Heart left ventricle (tissue), 16 donors: ENCODE measurements around the gene TH. TPM values are rescaled to one million over a fixed set of nuclear protein-coding genes. Genes with fewer than 3 reads are reported as not detected.

Source experiments
- ATAC-seq, 4 donors: fragments of 200-7000 bp; cut with Tn5 transposase; one replicate each; pipeline ENCODE4 v1.9.1; 2020 to 2022; ENCODE audit warnings: moderate library complexity in 4 of 4, mild to moderate bottlenecking in 3 of 4, moderate number of reproducible peaks in 1 of 4
- DNase-seq, 5 donors: peaks; one replicate each; pipeline ENCODE4 v3.0.0-alpha.2; 2020
- H3K27ac ChIP-seq, 12 donors: fragments of 200-600 bp; sonication (generic) in 4 of 12; one replicate each; pipeline versions ENCODE4 v1.5.0 to v1.8.0; 2016 to 2022; ENCODE audit warnings: mild to moderate bottlenecking in 2 of 12
- H3K27me3 ChIP-seq, 9 donors: fragments of 200-600 bp; sonication (generic) in 2 of 9; one replicate each; pipeline versions ENCODE4 v1.5.1 to v1.8.0; 2016 to 2022; ENCODE audit warnings: mild to moderate bottlenecking in 3 of 9
- H3K36me3 ChIP-seq, 9 donors: fragments of 200-600 bp; sonication (generic) in 2 of 9; one replicate each; pipeline versions ENCODE4 v1.5.0 to v1.8.0; 2018 to 2022; ENCODE audit warnings: mild to moderate bottlenecking in 2 of 9
- H3K4me1 ChIP-seq, 12 donors: fragments of 200-600 bp; sonication (generic) in 4 of 12; one replicate each; pipeline versions ENCODE4 v1.5.0 to v1.8.0; 2016 to 2022; ENCODE audit warnings: mild to moderate bottlenecking in 3 of 12
- H3K4me3 ChIP-seq, 12 donors: fragments of 200-600 bp; sonication (generic) in 4 of 12; one replicate each; pipeline versions ENCODE4 v1.5.0 to v1.8.0; 2017 to 2022; ENCODE audit warnings: mild to moderate bottlenecking in 9 of 12, moderate library complexity in 4 of 12
- H3K9me3 ChIP-seq, 12 donors: fragments of 200-600 bp; sonication (generic) in 4 of 12; one replicate each; pipeline versions ENCODE4 v1.5.0 to v1.8.0; 2016 to 2022; ENCODE audit warnings: mild to moderate bottlenecking in 1 of 12
- CTCF ChIP-seq, 12 donors: fragments of 200-600 bp; sonication (generic) in 4 of 12; IDR thresholded peaks; one replicate each; pipeline versions ENCODE4 v1.5.0 to v1.8.0; 2018 to 2022; ENCODE audit warnings: antibody characterized with exemption in 12 of 12, mild to moderate bottlenecking in 5 of 12
- POLR2A ChIP-seq, 2 donors: fragments of 450-650 bp; IDR thresholded peaks; one replicate each; pipeline ENCODE4 v1.6.1; 2017; ENCODE audit warnings: antibody characterized with exemption in 2 of 2, mild to moderate bottlenecking in 2 of 2, moderate library complexity in 2 of 2
- WGBS, 4 donors: extraction: QIAGEN DNeasy Blood & Tissue Kit in 2 of 4; methylation state at CpG; one replicate each; pipeline versions ENCODE4 v1.1.5 to v1.1.7; 2013 to 2018; 5-methylcytosine and 5-hydroxymethylcytosine counted together
- intact Hi-C, 10 donors: fragments of 100-400 bp; cut with DNase I; formaldehyde crosslinking; loops; one replicate each; pipeline versions ENCODE4 v1.11.1 to v1.14.2; 2022
- polyA plus RNA-seq, 2 donors: library from polyadenylated mRNA; stranded (reverse); fragments of 200-250 nt; gene quantifications; one replicate each; pipeline ENCODE4 v1.2.3, GENCODE V29; 2013
- total RNA-seq, 9 donors: library from RNA; depleted of rRNA in 2 of 9; stranded (reverse); fragments of >200 nt in 2 of 9; fragmentation: NEBNext Ultra II Directional in 3 of 9; extraction: Animal tissue kit (Norgen Biotek cat#: 25700) in 3 of 9; gene quantifications; one replicate each; pipeline versions ENCODE4 v1.1.0 to v1.2.4, GENCODE V29; 2016 to 2023
- donor health status: ischemic (EF 13 %, LVEDD 7.1; RV severe dilation, severe dysfunction).
- donor health status: healthy with polysubstance abuse.
- donor health status: DM: no; HTN: yes; CAD: no.
- donor health status: DM: no; HTN: no; CAD: no.
- donor health status: ischemic (EF 25% LVEDD 6.9; RV normal size, moderate dysfunction).
- donor health status: ischemic (EF 25% LVEDD 5.7; RV mildly dilated, moderate dysfunction).
- donor health status: healthy.
- donor health status: DM: yes; HTN: yes; CAD: no.
- donor health status: ischemic (EF 35%, LVEDD 5.7; RV mildly dilated, moderate dysfunction).
- donor health status: nonischemic (EF 11% LVEDD 7.7; RV severe dilation, severe dysfunction).
- donor health status: DM: yes; HTN: yes; CAD: no.
- donor health status: PGD.
- donor health status: ischemic (EF 29% LVEDD 5.4; RV normal size, mild dysfunction).
- donor health status: nonischemic (EF 23%, LVEDD 6.1; RV moderate dilation, normal function).

Gene TH
- total and polyA plus RNA-seq, 11 donors: 0.08 TPM; not detected in 10

GRCh38 chr11:2215230-2215560 is 43.6 kb upstream of the TH start:
- no peak overlapping the region for H3K27ac ChIP-seq
- DNase-seq (no peak), ATAC-seq (no peak)
- no peaks in the 10 kb centered on the region for H3K36me3 ChIP-seq
- no peak overlapping the region for H3K4me3 ChIP-seq
- peaks cover 0 to 15% (median 0%) of the 10 kb centered on the region in 9 donors for H3K27me3 ChIP-seq
- intact Hi-C loops: no loop called here
- no peaks in the 10 kb centered on the region for H3K9me3 ChIP-seq
- WGBS, 4 donors: 82 to 93% (median 86%) methylated on average over 4 to 5 of the region's 5 CpGs
- TF ChIP-seq POLR2A (IDR thresholded peaks at IDR 0.05) (no peak), CTCF (IDR thresholded peaks at IDR 0.05) (no peak)
- H3K4me1 ChIP-seq: no peaks in the 10 kb centered on the region

DNA sequence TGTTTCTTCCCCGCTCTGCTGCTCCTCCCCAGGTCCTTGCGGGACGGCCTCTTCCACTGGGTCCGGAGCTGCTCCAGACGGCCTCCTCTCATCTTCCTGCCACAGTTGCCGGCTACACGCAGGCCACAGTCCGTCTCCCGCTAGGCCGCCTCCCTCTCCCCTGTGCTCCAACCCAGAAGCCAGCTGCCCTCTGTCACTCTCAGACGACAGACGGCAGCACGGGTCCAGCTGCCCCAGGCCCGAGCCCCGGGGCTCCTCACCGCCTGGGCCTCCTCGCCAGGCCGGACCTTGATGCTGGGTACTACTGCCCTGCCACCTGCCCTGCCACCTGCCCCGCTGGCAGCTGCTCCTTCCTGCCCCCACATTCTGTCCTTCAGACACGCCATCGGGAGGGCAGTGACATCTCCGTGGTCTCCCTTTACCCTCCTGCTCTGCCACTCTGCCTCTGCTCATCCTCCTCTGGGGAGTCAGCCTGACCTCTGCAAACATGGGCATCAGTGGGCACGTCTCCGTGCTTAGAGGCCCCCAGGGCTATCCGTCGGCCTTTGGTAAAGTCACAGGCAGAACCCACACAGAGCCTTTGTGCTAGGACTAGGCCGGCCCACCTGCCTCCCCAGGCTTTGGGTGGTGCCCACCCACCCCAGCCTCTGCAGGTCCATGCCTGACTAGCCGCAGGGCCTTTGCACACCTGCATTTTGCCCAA is 43.1 kb upstream of the TH start:
- no peak for TF ChIP-seq CTCF (IDR thresholded peaks at IDR 0.05)
- TF ChIP-seq POLR2A (IDR thresholded peaks at IDR 0.05): no peak
- no peaks in the 10 kb centered on the region for H3K9me3 ChIP-seq
- peaks cover 0 to 21% (median 0%) of the 10 kb centered on the region in 9 donors for H3K27me3 ChIP-seq
- peak in 3 of 5 donors; percentile 14 to 38 (median 22) for DNase-seq
- no peaks in the 10 kb centered on the region for H3K36me3 ChIP-seq
- H3K4me3 ChIP-seq: no peak overlapping the region
- intact Hi-C loops: no loop called here
- no peaks in the 10 kb centered on the region for H3K4me1 ChIP-seq
- H3K27ac ChIP-seq: no peak overlapping the region
- no peak for ATAC-seq
- WGBS, 4 donors: 73 to 82% (median 75%) methylated on average over 28 of the region's 28 CpGs

DNA sequence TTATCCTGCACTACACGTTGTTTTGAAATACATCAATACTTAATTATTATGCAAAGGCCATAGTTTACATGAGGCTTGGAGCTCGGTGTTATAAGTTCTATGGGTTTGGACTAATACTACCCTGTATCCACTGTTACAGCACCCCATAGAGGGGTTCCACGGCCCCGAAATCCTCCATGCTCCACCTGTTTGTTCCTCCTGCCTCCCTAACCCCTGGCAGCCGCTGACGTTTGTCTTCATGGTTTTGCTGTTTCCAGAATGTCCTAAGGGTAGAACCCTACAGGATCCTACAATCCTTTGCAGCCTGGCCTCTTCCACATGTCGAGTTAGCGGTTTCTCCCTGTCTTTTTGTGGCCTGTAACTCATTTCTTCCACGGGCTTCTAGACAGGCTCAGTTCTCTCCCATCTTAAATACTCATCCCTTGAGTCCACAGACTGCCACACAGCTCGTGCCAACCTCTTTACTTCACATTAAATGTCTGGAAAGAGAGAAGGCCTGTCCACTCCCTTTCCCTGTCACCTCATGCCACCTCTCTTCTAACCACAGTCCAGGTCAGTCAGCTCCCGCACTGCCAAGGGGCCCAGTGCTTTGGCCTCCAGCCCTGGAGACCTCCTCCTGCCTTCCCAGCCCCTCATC is 42.4 kb upstream of the TH start:
- Histone ChIP-seq H3K9me3 (no peaks in the 10 kb centered on the region), H3K36me3 (no peaks in the 10 kb centered on the region), H3K4me3 (no peak overlapping the region), H3K27me3 (peaks cover 0 to 21% (median 0%) of the 10 kb centered on the region in 9 donors), H3K4me1 (no peaks in the 10 kb centered on the region), H3K27ac (no peak overlapping the region)
- DNase-seq: peak in 2 of 5 donors; percentile 9 to 21
- TF ChIP-seq POLR2A (IDR thresholded peaks at IDR 0.05): no peak
- TF ChIP-seq CTCF (IDR thresholded peaks at IDR 0.05): no peak
- no peak for ATAC-seq
- intact Hi-C loops: no loop called here
- 79 to 86% (median 83%) methylated on average over 11 of the region's 11 CpGs for WGBS, 4 donors

GRCh38 chr11:2213384-2213842 is 41.8 kb upstream of the TH start:
- WGBS, 4 donors: 53 to 77% (median 66%) methylated on average over 16 of the region's 16 CpGs
- Histone ChIP-seq H3K27ac (no peak overlapping the region), H3K4me3 (no peak overlapping the region), H3K36me3 (no peaks in the 10 kb centered on the region), H3K4me1 (no peaks in the 10 kb centered on the region), H3K27me3 (peaks cover 0 to 21% (median 0%) of the 10 kb centered on the region in 9 donors), H3K9me3 (no peaks in the 10 kb centered on the region)
- no peak for ATAC-seq
- intact Hi-C loops: no loop called here
- TF ChIP-seq CTCF (IDR thresholded peaks at IDR 0.05): no peak
- TF ChIP-seq POLR2A (IDR thresholded peaks at IDR 0.05): no peak
- DNase-seq: peak in 3 of 5 donors; percentile 18 to 28 (median 22)
